Astrocyte of the hippocampus (primary cell): ENCODE measurements around the gene OSBP.
A peak's percentile ranks its signal among the peaks of the same experiment; 100 is the strongest.
"Not testable (repeated sequence)": the region's sequence is repeated elsewhere in the genome, so short reads cannot be mapped to it uniquely, and the experiment has no call there.

ENCODE experiments used
- DNase-seq: peaks from one replicate; pipeline ENCODE4 v3.0.0; 2011; ENCODE audit warnings: low read depth, low spot score

The OSBP gene

GRCh38 chr11:59553323-59553722 is 62.3 kb downstream of the OSBP start:
- DNase-seq, result no peak

GRCh38 chr11:59552844-59553243 is 62.7 kb downstream of the OSBP start:
- no peak for DNase-seq

GRCh38 chr11:59551659-59552521 is 63.7 kb downstream of the OSBP start:
- DNase-seq, result peak; percentile 77

- DNase-seq, result peak; percentile 90
These were observed 64.5 kb downstream of the OSBP start for GRCh38 chr11:59550842-59551658.

GRCh38 chr11:59550368-59550841 is 65.2 kb downstream of the OSBP start:
- peak; percentile 96 for DNase-seq

GRCh38 chr11:59548309-59548656 is 67.3 kb downstream of the OSBP start:
- DNase-seq, result no peak

GRCh38 chr11:59547605-59548308 is 67.8 kb downstream of the OSBP start:
- not testable (repeated sequence) for DNase-seq

GRCh38 chr11:59545179-59546020 is 70.2 kb downstream of the OSBP start:
- DNase-seq, result no peak

- DNase-seq, result no peak
These were observed 70.8 kb downstream of the OSBP start for GRCh38 chr11:59544869-59545178.

- DNase-seq, result not testable (repeated sequence)
These were observed 71.9 kb downstream of the OSBP start for GRCh38 chr11:59543713-59544112.

GRCh38 chr11:59542142-59542810 is 73.3 kb downstream of the OSBP start:
- DNase-seq, result no peak

- DNase-seq, result no peak
These were observed 80.9 kb downstream of the OSBP start for GRCh38 chr11:59534676-59535075.

GRCh38 chr11:59532620-59533019 is 83.0 kb downstream of the OSBP start:
- no peak for DNase-seq

- no peak for DNase-seq
These were observed 86.9 kb downstream of the OSBP start for GRCh38 chr11:59528711-59529110.
